Neural cell (in vitro differentiated cells): ENCODE measurements around the gene RFX4.

ENCODE experiments used
- CTCF ChIP-seq: fragments of 450-650 bp; IDR thresholded peaks from 2 replicates; pipeline ENCODE4 v1.5.1; 2014; ENCODE audit warnings: antibody characterized with exemption, mild to moderate bottlenecking, moderate library complexity; ENCODE audit not compliant: poor library complexity, severe bottlenecking
- EP300 ChIP-seq: fragments of 450-650 bp; conservative IDR thresholded peaks from 2 replicates; pipeline ENCODE4 v1.6.1; 2014; ENCODE audit warnings: antibody characterized with exemption, mild to moderate bottlenecking, moderate library complexity; ENCODE audit not compliant: poor library complexity, severe bottlenecking
- EZH2 ChIP-seq: fragments of 200-600, 300-800 bp; shearing (Covaris generic), sonication (generic); IDR thresholded peaks from 2 replicates; pipeline ENCODE4 v1.6.1; 2014; ENCODE audit warnings: antibody characterized with exemption, low read length, borderline replicate concordance, mild to moderate bottlenecking; ENCODE audit not compliant: insufficient read depth, poor library complexity, severe bottlenecking
- MXI1 ChIP-seq: fragments of 450-650 bp; conservative IDR thresholded peaks from 2 replicates; pipeline ENCODE4 v1.6.1; 2014; ENCODE audit warnings: antibody characterized with exemption, mild to moderate bottlenecking; ENCODE audit not compliant: poor library complexity, severe bottlenecking
- POLR2AphosphoS5 ChIP-seq: IDR thresholded peaks from 2 replicates; pipeline ENCODE4 v1.6.1; 2012
- RAD21 ChIP-seq: fragments of 450-650 bp; conservative IDR thresholded peaks from 2 replicates; pipeline ENCODE4 v1.6.1; 2014; ENCODE audit warnings: antibody characterized with exemption, mild to moderate bottlenecking, moderate library complexity
- REST ChIP-seq: IDR thresholded peaks from 2 replicates; pipeline ENCODE4 v1.6.1; 2012; ENCODE audit warnings: borderline replicate concordance
- TAF1 ChIP-seq: IDR thresholded peaks from 2 replicates; pipeline ENCODE4 v1.6.1; 2012; ENCODE audit warnings: low read depth

- TF ChIP-seq EZH2 = no peak
- TF ChIP-seq EP300 = no peak
- no peak for TF ChIP-seq CTCF
- TF ChIP-seq POLR2AphosphoS5 = no peak
- no peak for TF ChIP-seq TAF1
- TF ChIP-seq RAD21 = no peak
- TF ChIP-seq REST = no peak
- TF ChIP-seq MXI1 = no peak
Observed at GRCh38 chr12:106782619-106783018, 199.8 kb downstream of the RFX4 start.
